C1 segment of cervical spinal cord (tissue), 14 donors: ENCODE data around the gene KCTD14.
"Not testable (repeated sequence)": the region's sequence is repeated elsewhere in the genome, so short reads cannot be mapped to it uniquely, and the experiment has no call there.

Experiments
- DNase-seq, 14 donors: peaks; one replicate each; lab custom pipeline; 2025; lab: John Stamatoyannopoulos, UW

KCTD14 gene

DNA sequence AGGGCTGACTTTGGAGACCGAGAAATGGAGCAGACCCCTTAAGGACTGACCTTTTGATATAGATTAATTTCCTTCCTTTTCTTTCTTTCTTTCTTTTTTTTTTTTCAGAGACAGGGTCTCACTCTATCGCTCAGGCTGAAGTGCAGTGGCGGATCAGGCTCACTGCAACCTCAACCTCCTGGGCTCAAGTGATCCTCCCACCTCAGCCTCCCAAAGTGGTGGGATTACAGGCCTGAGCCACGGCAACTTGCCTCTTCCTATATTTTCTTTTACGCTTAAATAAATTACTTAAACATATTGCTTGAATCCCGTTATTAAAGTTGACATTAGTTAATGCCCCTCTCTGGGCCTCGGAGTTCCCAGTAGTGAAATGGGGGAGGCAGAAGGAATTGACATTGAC, 350 bp upstream of the KCTD14 start:
- no peak for DNase-seq

GRCh38 chr11:78021611-78022010, 1.5 kb downstream of the KCTD14 start:
- no peak for DNase-seq

GRCh38 chr11:78020246-78020645, 2.8 kb downstream of the KCTD14 start:
- DNase-seq = no peak

- DNase-seq = no peak
Observed at GRCh38 chr11:78019808-78020207, 3.3 kb downstream of the KCTD14 start.

DNA sequence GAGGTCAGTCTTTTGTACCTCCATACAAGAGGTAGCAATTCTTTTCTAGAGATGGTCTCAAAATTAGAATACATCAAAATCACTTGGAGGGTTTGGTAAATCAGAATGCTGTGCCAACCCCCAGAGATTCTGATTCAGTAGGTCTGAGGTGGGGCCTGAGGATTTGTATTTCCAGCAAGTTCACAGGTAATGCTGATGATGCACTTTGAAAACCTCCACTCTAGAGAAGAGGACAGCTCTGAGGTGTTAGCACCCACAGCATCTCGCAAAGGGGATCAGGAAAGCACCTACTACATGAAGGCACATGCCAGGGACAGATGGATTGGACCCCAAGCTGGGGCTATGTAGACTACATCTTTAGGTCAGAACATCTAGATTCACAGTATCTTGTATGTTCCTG, 7.2 kb downstream of the KCTD14 start:
- no peak for DNase-seq

DNA sequence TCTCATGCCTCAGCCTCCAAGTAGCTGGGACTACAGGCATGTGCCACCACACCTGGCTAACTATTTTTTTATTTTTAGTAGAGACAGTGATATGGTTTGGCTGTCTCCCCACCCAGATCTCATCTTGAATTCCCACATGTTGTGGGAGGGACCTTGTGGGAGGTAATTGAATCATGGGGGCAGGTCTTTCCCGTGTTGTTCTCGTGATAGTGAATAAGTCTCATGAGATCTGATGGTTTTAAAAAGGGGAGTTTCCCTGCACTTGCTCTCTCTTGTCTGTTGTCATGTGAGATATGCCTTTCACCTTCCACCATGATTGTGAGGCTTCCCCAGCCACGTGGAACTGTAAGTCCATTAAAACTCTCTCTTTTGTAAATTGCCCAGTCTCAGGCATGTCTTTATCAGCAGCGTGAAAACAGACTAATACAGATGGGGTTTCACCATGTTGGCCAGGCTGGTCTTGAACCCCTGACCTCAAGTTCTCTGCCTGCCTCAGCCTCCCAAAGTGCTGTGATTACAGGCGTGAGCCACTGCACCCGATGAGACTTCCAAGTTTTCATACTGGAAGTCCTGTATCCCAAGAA, 8.0 kb downstream of the KCTD14 start:
- not testable (repeated sequence) for DNase-seq

DNA sequence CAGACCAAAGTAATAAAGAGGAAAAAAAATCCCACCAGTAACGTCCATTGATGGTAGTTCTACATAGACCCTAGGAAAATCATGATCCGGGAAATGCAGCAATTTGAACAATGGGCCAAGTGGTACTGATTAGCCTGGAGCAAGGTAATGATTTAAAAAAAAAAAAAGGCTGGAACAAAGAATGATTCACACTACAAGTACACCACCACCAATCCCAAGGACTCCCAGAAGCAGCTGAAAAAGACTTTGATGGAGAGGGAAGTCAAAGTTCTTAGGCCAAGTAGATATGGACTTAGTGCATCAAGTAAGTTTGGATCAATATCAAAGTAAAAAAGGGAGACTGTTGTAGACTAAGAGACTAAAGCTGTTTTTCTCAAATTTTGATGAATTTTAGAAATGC, 11.8 kb downstream of the KCTD14 start:
- DNase-seq = no peak

DNA sequence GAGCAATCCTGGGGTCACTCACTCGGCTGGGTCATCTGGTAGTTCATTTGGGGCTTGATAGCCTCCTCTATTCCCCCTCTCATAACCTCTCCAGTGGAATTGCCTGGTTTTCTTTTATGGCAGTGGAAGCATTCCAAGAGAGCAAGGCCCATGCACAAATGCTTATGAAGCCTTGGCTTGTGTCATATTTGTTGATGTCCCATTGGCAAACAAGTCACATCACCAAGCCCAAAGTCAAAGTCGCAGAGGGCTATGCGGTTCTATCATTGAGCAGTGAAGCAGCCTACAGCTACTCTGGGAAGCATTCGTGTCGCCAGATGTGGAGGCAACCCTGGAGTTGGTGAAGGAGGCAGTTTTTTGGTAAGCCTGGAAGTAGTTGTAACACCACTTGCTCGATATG, 12.3 kb downstream of the KCTD14 start:
- DNase-seq = no peak

GRCh38 chr11:78010304-78010703, 12.8 kb downstream of the KCTD14 start:
- no peak for DNase-seq

GRCh38 chr11:78009062-78009461, 14.0 kb downstream of the KCTD14 start:
- no peak for DNase-seq

DNA sequence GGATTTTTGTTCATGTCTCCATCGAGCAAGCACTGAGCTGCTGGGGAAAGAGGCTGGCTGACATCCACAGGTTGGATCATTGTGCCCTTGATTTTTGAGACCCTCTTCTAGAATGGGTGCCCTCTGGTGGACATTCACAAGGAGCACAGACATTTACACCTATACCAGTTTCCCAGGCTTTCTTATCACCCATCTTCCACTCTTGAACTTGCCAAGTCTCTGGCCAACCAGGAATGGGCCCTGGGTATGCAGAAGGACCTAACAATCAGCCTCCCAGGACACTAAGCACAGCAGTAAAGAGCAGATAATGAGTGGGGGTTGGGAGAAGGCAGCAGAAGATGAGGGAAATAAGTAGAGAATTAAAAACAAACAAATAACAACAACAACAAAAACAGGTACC, 22.9 kb downstream of the KCTD14 start:
- DNase-seq = peak in 6 of 14 donors; percentile 13 to 34 (median 24)

- DNase-seq = no peak
Observed at GRCh38 chr11:77999446-78000030, 23.5 kb downstream of the KCTD14 start.

GRCh38 chr11:77994434-77995362, 28.4 kb downstream of the KCTD14 start, which contains the start of gene INTS4:
INTS4 (minus strand) TSS chr11:77994668; CDS start chr11:77994643, 25 bp downstream.
- peak; percentile 89 to 100 (median 98) for DNase-seq

DNA sequence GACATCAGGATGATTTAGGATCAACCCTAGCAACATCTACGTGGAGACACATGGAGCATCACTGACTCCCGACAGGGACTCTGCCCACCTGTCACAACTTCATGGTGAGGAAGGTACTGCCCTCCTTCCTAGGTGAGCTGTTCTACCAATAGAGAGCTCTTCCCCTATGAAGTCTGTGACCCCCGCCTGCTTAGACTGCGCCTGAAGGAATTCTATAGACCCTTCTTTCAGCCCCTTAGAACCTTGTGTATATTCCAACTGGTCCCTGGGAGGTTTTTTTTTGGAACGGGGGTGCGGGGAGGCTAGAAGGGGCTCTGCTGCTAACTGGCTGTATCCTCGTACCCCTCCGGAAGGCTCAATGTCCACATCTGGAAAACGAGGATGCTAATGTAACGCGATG, 29.2 kb downstream of the KCTD14 start:
- DNase-seq = peak in 1 of 14 donors; percentile 4

- DNase-seq = no peak
Observed at GRCh38 chr11:77990981-77991380, 32.1 kb downstream of the KCTD14 start.

DNA sequence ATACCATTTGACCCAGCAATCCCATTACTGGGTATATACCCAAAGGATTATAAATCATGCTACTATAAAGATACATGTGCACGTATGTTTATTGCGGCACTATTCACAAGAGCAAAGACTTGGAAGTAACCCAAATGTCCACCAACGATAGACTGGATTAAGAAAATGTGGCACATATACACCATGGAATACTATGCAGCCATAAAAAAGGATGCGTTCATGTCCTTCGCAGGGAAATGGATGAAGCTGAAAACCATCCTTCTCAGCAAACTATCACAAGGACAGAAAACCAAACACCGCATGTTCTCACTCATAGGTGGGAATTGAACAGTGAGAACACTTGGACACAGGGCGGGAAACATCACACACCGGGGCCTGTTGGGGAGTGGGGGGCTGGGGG, 36.6 kb downstream of the KCTD14 start:
- DNase-seq = not testable (repeated sequence)

DNA sequence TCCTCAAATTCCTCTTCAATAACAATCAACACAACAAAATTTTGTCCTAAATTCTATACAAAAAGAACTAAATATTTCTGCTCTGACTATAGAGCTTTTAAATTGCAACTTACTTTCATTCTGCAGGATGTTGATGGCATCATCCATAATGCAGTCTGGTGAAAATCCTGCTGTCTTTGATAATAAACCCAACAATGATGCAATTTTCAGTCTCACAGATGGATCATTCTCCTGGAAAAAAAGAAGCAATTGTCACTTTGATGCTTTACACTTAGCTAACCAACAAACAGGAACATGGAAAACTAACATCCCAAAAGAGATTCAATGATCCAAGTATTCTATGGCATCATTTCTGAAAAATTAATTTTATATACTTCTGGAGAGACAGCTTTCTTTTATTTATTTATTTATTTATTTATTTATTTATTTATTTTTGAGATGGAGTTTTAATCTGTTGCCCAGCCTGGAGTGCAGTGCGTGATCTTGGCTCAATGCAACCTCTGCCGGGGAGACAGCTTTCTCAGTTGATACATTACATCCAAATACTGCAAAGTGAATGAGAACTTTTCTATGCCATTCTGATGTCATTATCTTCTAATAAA, 41.6 kb downstream of the KCTD14 start:
- no peak for DNase-seq

DNA sequence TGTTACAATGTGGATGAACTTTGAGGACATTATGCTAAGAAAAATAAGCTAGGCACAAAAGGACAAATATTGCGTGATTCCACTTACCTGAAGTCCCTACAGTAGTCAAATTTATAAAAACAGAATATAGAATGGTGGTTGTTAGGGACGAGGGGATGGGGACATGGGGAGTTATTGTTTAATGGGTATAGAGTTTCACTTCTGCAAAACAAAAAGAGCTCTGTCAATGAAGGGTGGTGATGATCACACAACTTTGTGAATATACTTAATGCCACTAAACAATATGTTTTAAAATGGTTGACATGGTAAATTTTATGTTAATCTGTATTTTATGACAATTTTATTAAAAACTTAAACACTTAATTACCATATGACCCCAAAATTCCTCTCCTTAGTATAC, 54.7 kb downstream of the KCTD14 start:
- no peak for DNase-seq

DNA sequence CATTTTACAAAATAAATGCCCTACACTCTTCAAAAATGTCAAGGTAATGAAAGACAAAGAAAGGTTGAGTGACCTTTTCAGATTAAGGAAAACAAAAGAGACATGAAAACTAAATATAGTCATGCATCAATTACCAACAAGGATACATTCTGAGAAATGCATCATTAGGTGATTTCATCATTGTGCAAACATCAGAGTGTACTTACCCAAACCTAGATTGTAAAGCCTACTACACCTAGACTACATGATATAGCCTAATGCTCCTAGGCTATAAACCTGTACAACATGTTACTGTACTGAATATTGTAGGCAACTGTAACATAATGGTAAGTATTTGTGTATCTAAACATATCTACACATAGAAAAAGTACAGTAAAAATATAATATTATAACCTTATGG, 55.3 kb downstream of the KCTD14 start:
- DNase-seq = no peak

DNA sequence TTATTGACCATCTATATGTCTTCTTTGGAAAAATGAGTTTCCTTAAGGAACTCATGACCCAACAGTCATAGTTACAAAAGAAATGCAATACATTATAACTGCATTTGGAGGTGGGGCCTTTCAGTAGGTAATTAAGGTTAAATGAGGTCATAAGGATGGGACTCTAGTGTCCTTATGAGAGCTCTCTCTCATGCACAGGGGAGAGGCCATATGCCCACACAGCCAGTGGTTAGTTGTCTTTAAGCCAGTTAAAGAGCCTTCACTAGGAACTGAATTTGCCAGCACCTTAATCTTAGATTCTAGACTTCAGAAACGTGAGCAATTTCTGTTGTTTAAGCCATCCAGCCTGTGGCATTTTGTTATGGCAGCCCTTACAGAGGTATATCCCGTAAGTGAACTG, 56.0 kb downstream of the KCTD14 start:
- peak in 1 of 14 donors; percentile 17 for DNase-seq

GRCh38 chr11:77966338-77966737, 56.7 kb downstream of the KCTD14 start:
- peak in 1 of 14 donors; percentile 2 for DNase-seq
